Panc1 (cell line): ENCODE measurements around the gene MYO18A. TPM values are rescaled to one million over a fixed set of nuclear protein-coding genes. Genes with fewer than 3 reads are reported as not detected.

Source experiments
- ATAC-seq: fragments of 200-7000 bp; cut with Tn5 transposase; 2 replicates; pipeline ENCODE4 v1.9.1; 2020; ENCODE audit warnings: mild to moderate bottlenecking, moderate library complexity
- BruUV-seq: library from RNA; stranded (reverse); fragments of 400-500 nt; replicated peaks from 2 replicates; lab custom pipeline; 2021; lab: Mats Ljungman, UMichigan
- CTCF ChIA-PET: fragments of 300-600 bp; sonication (Branson Sonifier 250); formaldehyde crosslinking; loops from one replicate; lab custom pipeline; 2022; ENCODE audit warnings: antibody characterized with exemption; lab: Charles Lee
- POLR2A ChIA-PET: fragments of 300-600 bp; sonication (Branson Sonifier 250); formaldehyde crosslinking; loops from one replicate; lab custom pipeline; 2022; ENCODE audit warnings: antibody characterized with exemption; lab: Charles Lee
- DNase-seq: peaks from one replicate; pipeline ENCODE4 v3.0.0-alpha.2; 2010; ENCODE audit warnings: low read depth, low spot score
- H3K27ac ChIP-seq: 2 replicates; pipeline ENCODE4 v1.5.1; 2011; ENCODE audit warnings: mild to moderate bottlenecking, low read length, inconsistent platforms
- H3K27me3 ChIP-seq: fragments of 200-500 bp; sonication (Bioruptor generic); 2 replicates; pipeline ENCODE4 v1.6.0; 2014; ENCODE audit warnings: low read length, inconsistent platforms; ENCODE audit not compliant: control insufficient read depth, insufficient read depth
- H3K36me3 ChIP-seq: fragments of 200-500 bp; sonication (Bioruptor generic); 2 replicates; pipeline ENCODE4 v1.5.1; 2014; ENCODE audit warnings: inconsistent platforms, mild to moderate bottlenecking, low read length, moderate library complexity; ENCODE audit not compliant: control insufficient read depth, insufficient read depth
- H3K4me1 ChIP-seq: 2 replicates; pipeline ENCODE4 v1.5.1; 2011; ENCODE audit warnings: inconsistent platforms, mild to moderate bottlenecking, low read length, moderate library complexity; ENCODE audit not compliant: control insufficient read depth, insufficient read depth
- H3K4me3 ChIP-seq, 2 experiments: 2 replicates each; pipeline ENCODE4 v1.5.1; 2011 to 2012; ENCODE audit warnings: low read depth in 2 of 2, low read length in 2 of 2, mild to moderate bottlenecking in 2 of 2, inconsistent platforms in 1 of 2, moderate library complexity in 1 of 2
- H3K9me3 ChIP-seq: fragments of 200-500 bp; sonication (Bioruptor generic); 2 replicates; pipeline ENCODE4 v1.5.1; 2014; ENCODE audit warnings: low read depth, mild to moderate bottlenecking, inconsistent platforms, low read length, moderate library complexity; ENCODE audit not compliant: control insufficient read depth, insufficient read depth
- POLR2AphosphoS5 ChIP-seq: IDR thresholded peaks from 2 replicates; pipeline ENCODE4 v1.6.1; 2012; ENCODE audit warnings: mild to moderate bottlenecking, low read depth, low read length, moderate library complexity
- SIN3A ChIP-seq: IDR thresholded peaks from 2 replicates; pipeline ENCODE4 v1.6.1; 2012; ENCODE audit warnings: low read depth, mild to moderate bottlenecking, low read length, moderate library complexity, borderline replicate concordance; ENCODE audit not compliant: insufficient read depth
- TCF7L2 ChIP-seq: IDR thresholded peaks from 2 replicates; pipeline ENCODE4 v1.6.1; 2011; ENCODE audit warnings: mild to moderate bottlenecking, low read depth, low read length, inconsistent platforms
- in situ Hi-C: cut with HindIII; loops from 2 replicates; pipeline ENCODE4 v1.10.0; 2016; ENCODE audit warnings: low sequenced_read_pairs, low pct_unique_long_range_greater_than_20kb
- intact Hi-C: fragments of 100-400 bp; cut with micrococcal nuclease; formaldehyde crosslinking; loops from one replicate; pipeline ENCODE4 v1.10.0; 2022; ENCODE audit not compliant: unreplicated experiment
- total RNA-seq: library from RNA; stranded (reverse); gene quantifications from one replicate; pipeline ENCODE4 v1.2.1, GENCODE V29; 2021; ENCODE audit not compliant: unreplicated experiment
- TF ChIP-seq, protein P1 (sequence below): fragments of 450-650 bp; IDR thresholded peaks from 2 replicates; pipeline ENCODE4 v1.5.1; 2017; ENCODE audit warnings: mild to moderate bottlenecking
- TF ChIP-seq, protein P2 (sequence below), 2 experiments: IDR thresholded peaks; 2 replicates each; pipeline ENCODE4 v1.6.1; 2011 to 2012; ENCODE audit warnings: low read depth in 2 of 2, control low read depth in 1 of 2, low read length in 1 of 2, mild to moderate bottlenecking in 1 of 2, moderate library complexity in 1 of 2; ENCODE audit not compliant: insufficient read depth in 1 of 2

The MYO18A gene
- total RNA-seq, 1 experiment from 2014 or later = 108 TPM

DNA sequence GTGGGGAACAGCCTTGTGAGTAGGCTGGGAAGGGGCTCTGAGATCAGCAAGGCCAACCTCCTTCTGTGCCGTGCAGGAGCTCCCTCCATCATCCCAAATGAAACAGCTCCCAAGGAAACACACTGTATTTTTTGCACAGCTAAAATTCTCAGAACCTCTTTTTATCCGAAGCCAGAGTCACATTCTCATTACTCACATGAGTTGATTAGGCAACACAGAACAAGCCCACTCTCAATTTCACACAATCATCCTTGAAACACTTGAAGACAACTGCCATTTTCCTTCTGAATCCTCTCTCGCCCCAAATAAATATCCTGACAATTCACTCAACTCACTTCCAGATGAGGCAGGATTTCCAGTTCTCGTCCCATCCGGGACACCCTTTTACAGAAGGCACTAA lies 66.1 kb downstream of the MYO18A start:
- H3K36me3 ChIP-seq = no peaks in the 10 kb centered on the region; the same call in none of the 2 replicates
- ATAC-seq (no peak), DNase-seq (no peak)
- H3K27ac ChIP-seq = no peak overlapping the region
- no TSS peak for BruUV-seq
- no peaks in the 10 kb centered on the region for H3K9me3 ChIP-seq
- in situ Hi-C loops = no loop called here
- no peak overlapping the region for H3K4me3 ChIP-seq
- ChIA-PET POLR2A (interaction anchor here (0.9 kb wide), 1 partner anchor 148 kb away, joined by 3 read pairs; no protein-coding TSS in a partner anchor), CTCF (interaction anchor here (1.2 to 1.9 kb wide), 3 partner anchors 10 to 148 kb away, joined by 3 to 12 read pairs (median 4); no protein-coding TSS in a partner anchor)
- peaks cover 5% of the 10 kb centered on the region; the same call in 1 of the 2 replicates for H3K4me1 ChIP-seq
- H3K27me3 ChIP-seq = no peaks in the 10 kb centered on the region
- intact Hi-C loops = no loop called here
- TF ChIP-seq SIN3A = no peak
- TF ChIP-seq, protein P1, sequence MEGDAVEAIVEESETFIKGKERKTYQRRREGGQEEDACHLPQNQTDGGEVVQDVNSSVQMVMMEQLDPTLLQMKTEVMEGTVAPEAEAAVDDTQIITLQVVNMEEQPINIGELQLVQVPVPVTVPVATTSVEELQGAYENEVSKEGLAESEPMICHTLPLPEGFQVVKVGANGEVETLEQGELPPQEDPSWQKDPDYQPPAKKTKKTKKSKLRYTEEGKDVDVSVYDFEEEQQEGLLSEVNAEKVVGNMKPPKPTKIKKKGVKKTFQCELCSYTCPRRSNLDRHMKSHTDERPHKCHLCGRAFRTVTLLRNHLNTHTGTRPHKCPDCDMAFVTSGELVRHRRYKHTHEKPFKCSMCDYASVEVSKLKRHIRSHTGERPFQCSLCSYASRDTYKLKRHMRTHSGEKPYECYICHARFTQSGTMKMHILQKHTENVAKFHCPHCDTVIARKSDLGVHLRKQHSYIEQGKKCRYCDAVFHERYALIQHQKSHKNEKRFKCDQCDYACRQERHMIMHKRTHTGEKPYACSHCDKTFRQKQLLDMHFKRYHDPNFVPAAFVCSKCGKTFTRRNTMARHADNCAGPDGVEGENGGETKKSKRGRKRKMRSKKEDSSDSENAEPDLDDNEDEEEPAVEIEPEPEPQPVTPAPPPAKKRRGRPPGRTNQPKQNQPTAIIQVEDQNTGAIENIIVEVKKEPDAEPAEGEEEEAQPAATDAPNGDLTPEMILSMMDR = no peak
- TF ChIP-seq, protein P2, sequence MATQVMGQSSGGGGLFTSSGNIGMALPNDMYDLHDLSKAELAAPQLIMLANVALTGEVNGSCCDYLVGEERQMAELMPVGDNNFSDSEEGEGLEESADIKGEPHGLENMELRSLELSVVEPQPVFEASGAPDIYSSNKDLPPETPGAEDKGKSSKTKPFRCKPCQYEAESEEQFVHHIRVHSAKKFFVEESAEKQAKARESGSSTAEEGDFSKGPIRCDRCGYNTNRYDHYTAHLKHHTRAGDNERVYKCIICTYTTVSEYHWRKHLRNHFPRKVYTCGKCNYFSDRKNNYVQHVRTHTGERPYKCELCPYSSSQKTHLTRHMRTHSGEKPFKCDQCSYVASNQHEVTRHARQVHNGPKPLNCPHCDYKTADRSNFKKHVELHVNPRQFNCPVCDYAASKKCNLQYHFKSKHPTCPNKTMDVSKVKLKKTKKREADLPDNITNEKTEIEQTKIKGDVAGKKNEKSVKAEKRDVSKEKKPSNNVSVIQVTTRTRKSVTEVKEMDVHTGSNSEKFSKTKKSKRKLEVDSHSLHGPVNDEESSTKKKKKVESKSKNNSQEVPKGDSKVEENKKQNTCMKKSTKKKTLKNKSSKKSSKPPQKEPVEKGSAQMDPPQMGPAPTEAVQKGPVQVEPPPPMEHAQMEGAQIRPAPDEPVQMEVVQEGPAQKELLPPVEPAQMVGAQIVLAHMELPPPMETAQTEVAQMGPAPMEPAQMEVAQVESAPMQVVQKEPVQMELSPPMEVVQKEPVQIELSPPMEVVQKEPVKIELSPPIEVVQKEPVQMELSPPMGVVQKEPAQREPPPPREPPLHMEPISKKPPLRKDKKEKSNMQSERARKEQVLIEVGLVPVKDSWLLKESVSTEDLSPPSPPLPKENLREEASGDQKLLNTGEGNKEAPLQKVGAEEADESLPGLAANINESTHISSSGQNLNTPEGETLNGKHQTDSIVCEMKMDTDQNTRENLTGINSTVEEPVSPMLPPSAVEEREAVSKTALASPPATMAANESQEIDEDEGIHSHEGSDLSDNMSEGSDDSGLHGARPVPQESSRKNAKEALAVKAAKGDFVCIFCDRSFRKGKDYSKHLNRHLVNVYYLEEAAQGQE (IDR thresholded peaks at IDR 0.05; ENCODE audit: insufficient read depth in 1 of 2, low read depth in 2 of 2, low read length in 1 of 2) = no peak

DNA sequence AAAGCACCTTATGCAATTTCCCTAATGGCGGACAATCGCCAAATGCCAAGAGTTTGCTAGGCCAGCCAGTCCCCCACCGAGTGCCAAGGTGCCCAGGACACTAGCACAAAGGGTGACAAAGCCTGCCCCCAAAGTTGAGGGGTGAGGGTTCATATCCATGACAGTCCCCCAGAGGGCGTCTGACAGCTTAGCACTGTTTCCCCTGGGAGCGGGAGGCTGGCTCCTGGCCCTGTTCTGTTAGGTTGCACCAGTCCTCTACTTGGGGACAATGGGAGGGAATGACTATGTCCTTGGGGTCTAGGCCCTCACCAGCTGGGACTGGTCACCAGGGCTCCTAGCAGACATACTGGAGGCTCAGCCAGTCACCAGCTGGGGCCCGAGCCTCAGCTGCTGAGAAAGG lies 66.9 kb downstream of the MYO18A start:
- DNase-seq (no peak), ATAC-seq (no peak)
- Histone ChIP-seq H3K36me3 (peaks cover 3% of the 10 kb centered on the region), H3K4me1 (peaks cover 11% of the 10 kb centered on the region), H3K9me3 (no peaks in the 10 kb centered on the region), H3K4me3 (no peak overlapping the region), H3K27ac (no peak overlapping the region), H3K27me3 (no peaks in the 10 kb centered on the region)
- ChIA-PET POLR2A (interaction anchor here (0.9 kb wide), 1 partner anchor 148 kb away, joined by 3 read pairs; no protein-coding TSS in a partner anchor), CTCF (interaction anchor here (1.2 to 1.9 kb wide), 3 partner anchors 11 to 148 kb away, joined by 3 to 12 read pairs (median 4); no protein-coding TSS in a partner anchor)
- TF ChIP-seq SIN3A (no peak), POLR2AphosphoS5 (no peak), TCF7L2 (no peak)
- TF ChIP-seq, protein P2 (IDR thresholded peaks at IDR 0.05; ENCODE audit: insufficient read depth in 1 of 2, low read depth in 2 of 2, low read length in 1 of 2) = no peak
- TF ChIP-seq, protein P1 = peak; percentile 28
- intact Hi-C loops = no loop called here
- in situ Hi-C loops = no loop called here
- no TSS peak for BruUV-seq
